HEK293 (cell line): ENCODE results near the gene ZSCAN9.

Experiments used
- BCL6B ChIP-seq: fragments of 450-650 bp; formaldehyde crosslinking; IDR thresholded peaks from 2 replicates; pipeline ENCODE4 v1.5.1; 2017; ENCODE audit warnings: missing biosample characterization, missing genetic modification characterization
- GLI4 ChIP-seq: fragments of 450-650 bp; formaldehyde crosslinking; IDR thresholded peaks from 2 replicates; pipeline ENCODE4 v1.5.1; 2016; ENCODE audit warnings: missing biosample characterization, missing genetic modification characterization
- PRDM1 ChIP-seq: fragments of 450-650 bp; formaldehyde crosslinking; IDR thresholded peaks from 2 replicates; pipeline ENCODE4; 2016; ENCODE audit warnings: missing biosample characterization, missing genetic modification characterization
- PRDM4 ChIP-seq: fragments of 450-650 bp; formaldehyde crosslinking; IDR thresholded peaks from 2 replicates; pipeline ENCODE4 v1.5.1; 2017; ENCODE audit warnings: missing biosample characterization, missing genetic modification characterization
- PRDM6 ChIP-seq: fragments of 450-650 bp; formaldehyde crosslinking; IDR thresholded peaks from 2 replicates; pipeline ENCODE4 v1.5.1; 2017; ENCODE audit warnings: missing biosample characterization, missing genetic modification characterization
- REPIN1 ChIP-seq: fragments of 450-650 bp; formaldehyde crosslinking; IDR thresholded peaks from 2 replicates; pipeline ENCODE4 v1.5.1; 2017; ENCODE audit warnings: missing biosample characterization, missing genetic modification characterization, low read depth
- SP2 ChIP-seq: fragments of 450-650 bp; formaldehyde crosslinking; IDR thresholded peaks from 2 replicates; pipeline ENCODE4 v1.5.1; 2016; ENCODE audit warnings: missing biosample characterization, missing genetic modification characterization
- YY1 ChIP-seq: fragments of 450-650 bp; formaldehyde crosslinking; IDR thresholded peaks from 2 replicates; pipeline ENCODE4 v1.5.1; 2018; ENCODE audit warnings: missing biosample characterization, missing genetic modification characterization
- ZBTB11 ChIP-seq: fragments of 450-650 bp; formaldehyde crosslinking; conservative IDR thresholded peaks from 2 replicates; pipeline ENCODE4 v1.5.1; 2016; ENCODE audit warnings: low read depth, missing biosample characterization, missing genetic modification characterization
- ZBTB8A ChIP-seq: fragments of 450-650 bp; formaldehyde crosslinking; IDR thresholded peaks from 2 replicates; pipeline ENCODE4 v1.5.1; 2016; ENCODE audit warnings: missing biosample characterization, missing genetic modification characterization
- ZNF132 ChIP-seq: fragments of 450-650 bp; formaldehyde crosslinking; IDR thresholded peaks from 2 replicates; pipeline ENCODE4 v1.5.1; 2017; ENCODE audit warnings: missing biosample characterization, missing genetic modification characterization, borderline replicate concordance
- ZNF148 ChIP-seq: fragments of 450-650 bp; formaldehyde crosslinking; IDR thresholded peaks from 2 replicates; pipeline ENCODE4 v1.5.0; 2017; ENCODE audit warnings: missing biosample characterization, missing genetic modification characterization, borderline replicate concordance
- ZNF174 ChIP-seq: fragments of 450-650 bp; formaldehyde crosslinking; IDR thresholded peaks from 2 replicates; pipeline ENCODE4 v1.5.0; 2017; ENCODE audit warnings: missing biosample characterization, mild to moderate bottlenecking, missing genetic modification characterization
- ZNF18 ChIP-seq: fragments of 450-650 bp; formaldehyde crosslinking; IDR thresholded peaks from 2 replicates; pipeline ENCODE4 v1.5.1; 2016; ENCODE audit warnings: missing biosample characterization, missing genetic modification characterization
- ZNF292 ChIP-seq: fragments of 450-650 bp; formaldehyde crosslinking; IDR thresholded peaks from 2 replicates; pipeline ENCODE4 v1.5.1; 2016; ENCODE audit warnings: low read depth, missing biosample characterization, missing genetic modification characterization, borderline replicate concordance
- ZNF311 ChIP-seq: fragments of 450-650 bp; formaldehyde crosslinking; IDR thresholded peaks from 2 replicates; pipeline ENCODE4 v1.5.1; 2017; ENCODE audit warnings: missing biosample characterization, missing genetic modification characterization, borderline replicate concordance
- ZNF335 ChIP-seq: fragments of 450-650 bp; formaldehyde crosslinking; conservative IDR thresholded peaks from 2 replicates; pipeline ENCODE4 v1.5.1; 2016; ENCODE audit warnings: missing biosample characterization, missing genetic modification characterization
- ZNF530 ChIP-seq: fragments of 450-650 bp; formaldehyde crosslinking; IDR thresholded peaks from 2 replicates; pipeline ENCODE4 v1.5.1; 2016; ENCODE audit warnings: low read depth, missing biosample characterization, missing genetic modification characterization
- ZNF561 ChIP-seq: fragments of 450-650 bp; IDR thresholded peaks from 2 replicates; pipeline ENCODE4 v1.5.1; 2018; ENCODE audit warnings: missing biosample characterization, missing genetic modification characterization, borderline replicate concordance
- ZNF792 ChIP-seq: fragments of 450-650 bp; formaldehyde crosslinking; IDR thresholded peaks from 2 replicates; pipeline ENCODE4 v1.5.1; 2016; ENCODE audit warnings: missing biosample characterization, missing genetic modification characterization
- ZSCAN4 ChIP-seq: fragments of 450-650 bp; formaldehyde crosslinking; IDR thresholded peaks from 2 replicates; pipeline ENCODE4 v1.5.1; 2017; ENCODE audit warnings: missing biosample characterization, missing genetic modification characterization

ZSCAN9 gene

GRCh38 chr6:28212510-28213212 is 12.4 kb upstream of the ZSCAN9 start (continued):
- TF ChIP-seq BCL6B (tag by site-specific recombination): peak; percentile 56; the same call in 1 of the 2 replicates
- peak; percentile 23; the same call in 1 of the 2 replicates for TF ChIP-seq SP2
- no peak for TF ChIP-seq ZNF174
- TF ChIP-seq ZNF792 (tag by site-specific recombination): 0 out of 2 replicates have a peak, but pooled peaks have one; percentile 61
- TF ChIP-seq GLI4 (tag by site-specific recombination): peak; percentile 83; the same call in 1 of the 2 replicates
- TF ChIP-seq PRDM1: peak; percentile 66
- TF ChIP-seq YY1: peak; percentile 60; the same call in 1 of the 2 replicates
- peak; percentile 92 for TF ChIP-seq ZNF561 (tag by site-specific recombination)
- TF ChIP-seq ZNF148 (tag by site-specific recombination): no peak; the same call in 1 of the 2 replicates
- no peak for TF ChIP-seq ZNF530 (tag by site-specific recombination)
- peak; percentile 97 for TF ChIP-seq ZNF335 (tag by site-specific recombination)
- peak; percentile 33; the same call in 1 of the 2 replicates for TF ChIP-seq PRDM4 (tag by site-specific recombination)
- TF ChIP-seq ZNF292: no peak
- no peak for TF ChIP-seq ZNF311 (tag by site-specific recombination)
- peak; percentile 83 for TF ChIP-seq PRDM6 (tag by site-specific recombination)
- TF ChIP-seq ZSCAN4 (tag by site-specific recombination): peak; percentile 67
- peak; percentile 74; the same call in 1 of the 2 replicates for TF ChIP-seq REPIN1 (tag by site-specific recombination)
- peak; percentile 55 for TF ChIP-seq ZNF18 (tag by site-specific recombination)
- no peak for TF ChIP-seq ZNF132
- peak; percentile 65 for TF ChIP-seq ZBTB8A (tag by site-specific recombination)
- no peak; the same call in 1 of the 2 replicates for TF ChIP-seq ZBTB11 (tag by site-specific recombination)
